Endothelial cell of umbilical vein (primary cell): ENCODE measurements around the gene FLT1. TPM values are rescaled to one million over a fixed set of nuclear protein-coding genes. Genes with fewer than 3 reads are reported as not detected.

Experiments used
- BruUV-seq: library from RNA; stranded (reverse); fragments of 400-500 nt; replicated peaks from 2 replicates; lab custom pipeline; 2021; lab: Mats Ljungman, UMichigan
- CTCF ChIA-PET: fragments of 300-600, 350-600 bp; sonication (Branson Sonifier 250); formaldehyde crosslinking; loops from one replicate; lab custom pipeline; 2021; ENCODE audit warnings: antibody characterized with exemption, inconsistent platforms; lab: Charles Lee
- POLR2A ChIA-PET: fragments of 300-600, 350-600 bp; sonication (Branson Sonifier 250); formaldehyde crosslinking; loops from one replicate; lab custom pipeline; 2021; ENCODE audit warnings: antibody characterized with exemption, inconsistent platforms; lab: Charles Lee
- DNase-seq: peaks from one replicate; pipeline ENCODE4 v3.0.0-alpha.2; 2011; ENCODE audit warnings: low read depth, low spot score
- FAIRE-seq: peaks from 2 replicates; lab custom pipeline; 2011; peaks lifted over from hg19 to GRCh38; lab: Jason Lieb, UNC
- H2AFZ ChIP-seq: 2 replicates; pipeline ENCODE4 v1.6.0; 2012; ENCODE audit warnings: low read depth, low read length, control low read depth, inconsistent platforms
- H3K27ac ChIP-seq: 2 replicates; pipeline ENCODE4 v1.5.1; 2011; ENCODE audit warnings: low read depth, mild to moderate bottlenecking, control low read depth, low read length, moderate library complexity; ENCODE audit not compliant: insufficient read depth
- H3K27me3 ChIP-seq, 2 experiments: 2 replicates each; pipeline versions ENCODE4 v1.6.0 to v1.6.1; 2011; ENCODE audit warnings: low read length in 2 of 2, mixed read lengths in 1 of 2; ENCODE audit not compliant: control insufficient read depth in 2 of 2, insufficient read depth in 2 of 2
- H3K36me3 ChIP-seq, 2 experiments: 2 replicates in 1 of 2; 3 replicates in 1 of 2; pipeline ENCODE4 v1.5.1; 2011; ENCODE audit warnings: low read length in 2 of 2, mild to moderate bottlenecking in 1 of 2, moderate library complexity in 1 of 2; ENCODE audit not compliant: control insufficient read depth in 2 of 2, insufficient read depth in 2 of 2; ENCODE audit errors: extremely low read depth in 1 of 2
- H3K4me1 ChIP-seq: 3 replicates; pipeline ENCODE4 v1.5.1; 2011; ENCODE audit warnings: mild to moderate bottlenecking, low read length; ENCODE audit not compliant: control insufficient read depth, insufficient read depth; ENCODE audit errors: extremely low read depth
- H3K4me2 ChIP-seq: 2 replicates; pipeline ENCODE4 v1.6.1; 2011; ENCODE audit warnings: low read length, control low read depth, mixed read lengths; ENCODE audit not compliant: insufficient read depth
- H3K4me3 ChIP-seq, 3 experiments: fragments of 200-600 bp in 1 of 3; sonication (generic), shearing (Covaris generic) in 1 of 3; replicated peaks in 1 of 3; 2 replicates each; pipeline ENCODE4 v1.5.1; 2011 to 2016; ENCODE audit warnings: control low read depth in 3 of 3, low read length in 3 of 3, mild to moderate bottlenecking in 2 of 3, inconsistent platforms in 1 of 3, low read depth in 1 of 3, moderate library complexity in 1 of 3; ENCODE audit not compliant: insufficient read depth in 1 of 3
- H3K79me2 ChIP-seq: 2 replicates; pipeline ENCODE4 v1.6.0; 2012; ENCODE audit warnings: low read length, inconsistent platforms; ENCODE audit not compliant: control insufficient read depth, insufficient read depth
- H3K9ac ChIP-seq: replicated peaks from 2 replicates; pipeline ENCODE3; 2011; ENCODE audit warnings: low read length, control low read depth; ENCODE audit not compliant: insufficient read depth; ENCODE audit errors: extremely low read depth
- H3K9me1 ChIP-seq: replicated peaks from 3 replicates; pipeline ENCODE4 v1.6.0; 2011; ENCODE audit warnings: mild to moderate bottlenecking, low read length; ENCODE audit not compliant: control insufficient read depth, insufficient read depth; ENCODE audit errors: extremely low read depth
- H3K9me3 ChIP-seq: replicated peaks from 2 replicates; pipeline ENCODE4 v1.5.1; 2012; ENCODE audit warnings: low read length, inconsistent platforms; ENCODE audit not compliant: control insufficient read depth, insufficient read depth
- H4K20me1 ChIP-seq: replicated peaks from 2 replicates; pipeline ENCODE3; 2011; ENCODE audit warnings: mild to moderate bottlenecking, low read length; ENCODE audit not compliant: control insufficient read depth, insufficient read depth; ENCODE audit errors: extremely low read depth
- CTCF ChIP-seq, 2 donors: IDR thresholded peaks; 1 replicate in 1 of 2; 2 replicates in 1 of 2; pipeline ENCODE4 v1.5.1; 2011; ENCODE audit warnings: low read length in 2 of 2, mild to moderate bottlenecking in 2 of 2, moderate library complexity in 2 of 2, control low read depth in 1 of 2, inconsistent platforms in 1 of 2, low read depth in 1 of 2; ENCODE audit not compliant: insufficient read depth in 1 of 2; ENCODE audit errors: extremely low read depth in 1 of 2
- EZH2 ChIP-seq: IDR thresholded peaks from 2 replicates; pipeline ENCODE4 v1.6.1; 2012; ENCODE audit warnings: borderline replicate concordance, low read depth, mild to moderate bottlenecking, moderate library complexity, low read length, inconsistent platforms; ENCODE audit not compliant: severe bottlenecking
- FOS ChIP-seq: IDR thresholded peaks from 2 replicates; pipeline ENCODE4 v1.6.1; 2011; ENCODE audit warnings: mild to moderate bottlenecking, low read length, moderate library complexity, borderline replicate concordance; ENCODE audit not compliant: insufficient read depth
- GATA2 ChIP-seq: IDR thresholded peaks from 2 replicates; pipeline ENCODE4 v1.7.0; 2011; ENCODE audit warnings: low read depth, mild to moderate bottlenecking, moderate library complexity, mixed read lengths, low read length; ENCODE audit not compliant: insufficient read length, insufficient read depth
- JUN ChIP-seq: IDR thresholded peaks from 2 replicates; pipeline ENCODE4 v1.6.1; 2011; ENCODE audit warnings: borderline replicate concordance, low read depth; ENCODE audit not compliant: insufficient read length, insufficient read depth
- MAX ChIP-seq: IDR thresholded peaks from 2 replicates; pipeline ENCODE4 v1.6.1; 2011; ENCODE audit not compliant: insufficient read depth, insufficient read length
- MYC ChIP-seq: IDR thresholded peaks from one replicate; pipeline ENCODE4 v1.6.1; 2011; ENCODE audit warnings: mild to moderate bottlenecking, low read depth, low read length
- POLR2A ChIP-seq: IDR thresholded peaks from 2 replicates; pipeline ENCODE4 v1.6.1; 2012; ENCODE audit warnings: low read depth, mild to moderate bottlenecking, control low read depth, low read length
- POLR2AphosphoS5 ChIP-seq: IDR thresholded peaks from 2 replicates; pipeline ENCODE4 v1.6.1; 2012; ENCODE audit warnings: low read depth, mild to moderate bottlenecking, control low read depth, low read length, moderate library complexity; ENCODE audit not compliant: insufficient read depth
- dilution Hi-C: fragments of 300-500 bp; cut with MboI; formaldehyde crosslinking; loops from one replicate; pipeline ENCODE4 v1.15.0; 2019; ENCODE audit warnings: low sequenced_read_pairs; ENCODE audit not compliant: extremely low pct_ligation_motif_present
- intact Hi-C: fragments of 100-400 bp; cut with micrococcal nuclease; formaldehyde crosslinking; loops from one replicate; pipeline ENCODE4 v1.10.0; 2022
- polyA plus RNA-seq, 4 experiments: library from polyadenylated mRNA; depleted of rRNA in 3 of 4; stranded (reverse) in 3 of 4; unstranded in 1 of 4; fragments of >200 nt; gene quantifications; 2 replicates each; pipeline versions ENCODE4 v1.2.1 to v1.2.3, GENCODE V29; 2011 to 2012; ENCODE audit warnings: missing spikeins in 1 of 4
- total RNA-seq: library from RNA; stranded (reverse); gene quantifications from 2 replicates; pipeline ENCODE4 v1.2.3, GENCODE V29; 2021

FLT1 gene
- total and polyA plus RNA-seq, 2 donors (not counting 3 experiments of a cell fraction or from before 2014, with no cell fraction given) = 16.0 to 104 TPM

GRCh38 chr13:28326056-28326455 lies 168.9 kb downstream of the FLT1 start:
- no peak overlapping the region for H3K27ac ChIP-seq
- H3K4me3 ChIP-seq = no peak overlapping the region
- POLR2A ChIA-PET = interaction anchor here (1.5 kb wide), 1 partner anchor 10 kb away, joined by 11 read pairs; no protein-coding TSS in a partner anchor
- H3K36me3 ChIP-seq = peaks cover 1 to 3% of the 10 kb centered on the region in 2 experiments
- BruUV-seq = no TSS peak
- DNase-seq (no peak), FAIRE-seq (no peak)
- intact Hi-C loops (no loop called here), dilution Hi-C loops (no loop called here)
- H3K9me3 ChIP-seq = no peaks in the 10 kb centered on the region
- H3K4me2 ChIP-seq = no peak overlapping the region
- H3K4me1 ChIP-seq = peaks cover 76% of the 10 kb centered on the region
- H3K79me2 ChIP-seq = no peaks in the 10 kb centered on the region
- H3K9ac ChIP-seq = no peak overlapping the region
- CTCF ChIA-PET = interaction anchor here (0.9 to 3.3 kb wide), 6 partner anchors 14 to 330 kb away, joined by 3 to 28 read pairs (median 6); no protein-coding TSS in a partner anchor
- H3K27me3 ChIP-seq = no peaks in the 10 kb centered on the region
- TF ChIP-seq MAX = no peak
- no peak for TF ChIP-seq JUN
- no peak for TF ChIP-seq EZH2
- no peak for TF ChIP-seq POLR2A
- no peak overlapping the region for H2AFZ ChIP-seq
- H3K9me1 ChIP-seq = no peaks in the 10 kb centered on the region
- H4K20me1 ChIP-seq = no peaks in the 10 kb centered on the region

- H3K4me2 ChIP-seq = no peak overlapping the region
- H3K27me3 ChIP-seq = no peaks in the 10 kb centered on the region
- POLR2A ChIA-PET = interaction anchor here (1.5 kb wide), 1 partner anchor 11 kb away, joined by 11 read pairs; no protein-coding TSS in a partner anchor
- FAIRE-seq = no peak
- no peak for DNase-seq
- H3K9ac ChIP-seq = no peak overlapping the region
- H3K9me1 ChIP-seq = no peaks in the 10 kb centered on the region
- no TSS peak for BruUV-seq
- no peaks in the 10 kb centered on the region for H3K9me3 ChIP-seq
- peaks cover 2 to 4% of the 10 kb centered on the region in 2 experiments for H3K36me3 ChIP-seq
- intact Hi-C loops = loop anchor here (2.0 kb wide), 2 partner anchors 54 to 166 kb away; no protein-coding TSS in a partner anchor
- peak overlapping the region; percentile 86 for H3K27ac ChIP-seq
- CTCF ChIA-PET = interaction anchor here (1.1 to 3.3 kb wide), 20 partner anchors 13 to 333 kb away, joined by 3 to 28 read pairs (median 6); partner anchors contain the start of gene POMP
- TF ChIP-seq MAX (no peak), MYC (no peak), JUN (no peak), POLR2AphosphoS5 (no peak), GATA2 (no peak), EZH2 (no peak), FOS (no peak), POLR2A (no peak), CTCF (IDR thresholded peaks at IDR 0.05; ENCODE audit: extremely low read depth in 1 of 2, insufficient read depth in 1 of 2, low read depth in 1 of 2, low read length in 2 of 2) (no peak)
- dilution Hi-C loops = no loop called here
- H3K4me3 ChIP-seq = no peak overlapping the region
- H3K4me1 ChIP-seq = peaks cover 69% of the 10 kb centered on the region
- H2AFZ ChIP-seq = no peak overlapping the region
- H4K20me1 ChIP-seq = no peaks in the 10 kb centered on the region
- H3K79me2 ChIP-seq = no peaks in the 10 kb centered on the region
Observed at GRCh38 chr13:28325022-28325421, 169.9 kb downstream of the FLT1 start.
